B cell (primary cell): ENCODE measurements around the gene PSMF1. TPM values are rescaled to one million over a fixed set of nuclear protein-coding genes. Genes with fewer than 3 reads are reported as not detected.

Source experiments
- ATAC-seq: fragments of 200-7000 bp; cut with Tn5 transposase; one replicate; pipeline ENCODE4 v1.10.0; 2021; ENCODE audit warnings: low read depth, mild to moderate bottlenecking, moderate number of reproducible peaks, moderate library complexity
- CTCF ChIA-PET: fragments of 350-600 bp; sonication (Branson Sonifier 250); formaldehyde crosslinking; loops from one replicate; lab custom pipeline; 2021; ENCODE audit warnings: antibody characterized with exemption, inconsistent platforms; lab: Charles Lee
- POLR2A ChIA-PET: fragments of 350-600 bp; sonication (Branson Sonifier 250); formaldehyde crosslinking; loops from one replicate; lab custom pipeline; 2021; ENCODE audit warnings: antibody characterized with exemption; lab: Charles Lee
- DNase-seq: peaks from one replicate; pipeline ENCODE4 v3.0.0; 2013
- H2AFZ ChIP-seq: 2 replicates; pipeline ENCODE4 v1.6.1; 2012; ENCODE audit warnings: mild to moderate bottlenecking, low read depth, low read length; ENCODE audit not compliant: insufficient read depth, poor library complexity, severe bottlenecking
- H3K27ac ChIP-seq, 2 donors: 1 replicate in 1 of 2; 2 replicates in 1 of 2; pipeline ENCODE4 v1.5.1; 2012 to 2013; ENCODE audit warnings: low read length in 2 of 2, mild to moderate bottlenecking in 2 of 2, moderate library complexity in 1 of 2
- H3K27me3 ChIP-seq, 4 experiments: fragments of 200-600 bp in 1 of 4; sonication (generic) in 1 of 4; replicated peaks in 1 of 4; 1 replicate in 2 of 4; 2 replicates in 2 of 4; pipeline versions ENCODE4 v1.6.1 to v1.7.0; 2013 to 2016; ENCODE audit warnings: low read length in 3 of 4, mild to moderate bottlenecking in 2 of 4, mixed read lengths in 1 of 4, moderate library complexity in 1 of 4; ENCODE audit not compliant: insufficient read depth in 4 of 4, control insufficient read depth in 3 of 4; ENCODE audit errors: control extremely low read depth in 1 of 4
- H3K36me3 ChIP-seq, 2 experiments: replicated peaks in 1 of 2; 1 replicate in 1 of 2; 2 replicates in 1 of 2; pipeline versions ENCODE4 v1.6.1 to v1.7.1; 2013; ENCODE audit warnings: low read length in 1 of 2; ENCODE audit not compliant: insufficient read depth in 2 of 2, control insufficient read depth in 1 of 2; ENCODE audit errors: control extremely low read depth in 1 of 2, extremely low read depth in 1 of 2
- H3K4me1 ChIP-seq, 2 donors: fragments of 200-600 bp in 1 of 2; sonication (generic) in 1 of 2; 1 replicate in 1 of 2; 2 replicates in 1 of 2; pipeline versions ENCODE4 v1.5.1 to v1.6.1; 2013 to 2017; ENCODE audit warnings: low read length in 2 of 2; ENCODE audit not compliant: control insufficient read depth in 2 of 2, insufficient read depth in 2 of 2
- H3K4me2 ChIP-seq: replicated peaks from 2 replicates; pipeline ENCODE3; 2012; ENCODE audit warnings: mild to moderate bottlenecking, low read depth, low read length; ENCODE audit not compliant: poor library complexity, severe bottlenecking
- H3K4me3 ChIP-seq, 5 experiments: fragments of 200-600 bp in 1 of 5; sonication (generic) in 1 of 5; 1 replicate in 3 of 5; 2 replicates in 2 of 5; pipeline versions ENCODE4 v1.5.1 to v1.7.0; 2011 to 2016; ENCODE audit warnings: low read length in 4 of 5, mild to moderate bottlenecking in 4 of 5, low read depth in 2 of 5, control low read depth in 1 of 5, moderate library complexity in 1 of 5; ENCODE audit not compliant: insufficient read depth in 1 of 5; ENCODE audit errors: control extremely low read depth in 1 of 5, extremely low read depth in 1 of 5
- H3K79me2 ChIP-seq: fragments of 200-600 bp; sonication (generic); one replicate; pipeline ENCODE4 v1.6.0; 2016; ENCODE audit warnings: low read length; ENCODE audit not compliant: control insufficient read depth, insufficient read depth
- H3K9ac ChIP-seq: fragments of 200-600 bp; sonication (generic); 2 replicates; pipeline ENCODE4 v1.6.1; 2017; ENCODE audit warnings: mild to moderate bottlenecking, low read length, moderate library complexity
- H3K9me3 ChIP-seq, 3 donors: one replicate each; pipeline versions ENCODE4 v1.6.1 to v1.7.1; 2013; ENCODE audit warnings: low read length in 2 of 3; ENCODE audit not compliant: control insufficient read depth in 2 of 3, insufficient read depth in 1 of 3; ENCODE audit errors: control extremely low read depth in 1 of 3
- H4K20me1 ChIP-seq: 2 replicates; pipeline ENCODE4 v1.6.0; 2012; ENCODE audit warnings: mild to moderate bottlenecking, low read length; ENCODE audit not compliant: insufficient read depth, control insufficient read depth, poor library complexity, severe bottlenecking
- H3K27ac Mint-ChIP-seq: one replicate; pipeline ENCODE4 v1.8.0; 2021; ENCODE audit warnings: mixed read lengths
- H3K27me3 Mint-ChIP-seq: one replicate; pipeline ENCODE4 v1.8.0; 2021; ENCODE audit warnings: mixed read lengths
- H3K4me1 Mint-ChIP-seq: one replicate; pipeline ENCODE4 v1.8.0; 2021; ENCODE audit warnings: mixed read lengths
- H3K4me3 Mint-ChIP-seq: one replicate; pipeline ENCODE4 v1.8.0; 2021; ENCODE audit warnings: mixed read lengths
- H3K9me3 Mint-ChIP-seq: one replicate; pipeline ENCODE4 v1.8.0; 2022; ENCODE audit warnings: mixed read lengths; ENCODE audit not compliant: insufficient read depth
- EZH2 ChIP-seq: IDR thresholded peaks from 2 replicates; pipeline ENCODE4 v1.6.1; 2012; ENCODE audit warnings: borderline replicate concordance, low read depth, mild to moderate bottlenecking, moderate library complexity, low read length; ENCODE audit not compliant: insufficient read depth, poor library complexity, severe bottlenecking
- WGBS: methylation state at CpG from one replicate; pipeline ENCODE4 v1.1.5; 2013; ENCODE audit warnings: missing lambda C conversion rate; ENCODE audit not compliant: insufficient coverage; 5-methylcytosine and 5-hydroxymethylcytosine counted together
- intact Hi-C: fragments of 100-400 bp; cut with micrococcal nuclease; formaldehyde crosslinking; loops from one replicate; pipeline ENCODE4 v1.10.0; 2022
- polyA plus RNA-seq: library from polyadenylated mRNA; depleted of rRNA; stranded (reverse); fragments of >200 nt; gene quantifications from 2 replicates; pipeline ENCODE4 v1.2.3, GENCODE V29; 2012
- total RNA-seq, 2 donors: library from RNA; stranded (reverse); fragments of 120-200 nt in 1 of 2; gene quantifications; 1 replicate in 1 of 2; 2 replicates in 1 of 2; pipeline versions ENCODE4 v1.2.3 to v1.2.4, GENCODE V29; 2013 to 2022
- TF ChIP-seq, protein P1 (sequence below): fragments of 200-600 bp; IDR thresholded peaks from one replicate; pipeline ENCODE4 v1.8.0; 2022; ENCODE audit warnings: antibody characterized with exemption, mild to moderate bottlenecking

The PSMF1 gene
- total and polyA plus RNA-seq, 2 donors (not counting 1 experiment from before 2014, with no cell fraction given), result 113 to 132 TPM

DNA sequence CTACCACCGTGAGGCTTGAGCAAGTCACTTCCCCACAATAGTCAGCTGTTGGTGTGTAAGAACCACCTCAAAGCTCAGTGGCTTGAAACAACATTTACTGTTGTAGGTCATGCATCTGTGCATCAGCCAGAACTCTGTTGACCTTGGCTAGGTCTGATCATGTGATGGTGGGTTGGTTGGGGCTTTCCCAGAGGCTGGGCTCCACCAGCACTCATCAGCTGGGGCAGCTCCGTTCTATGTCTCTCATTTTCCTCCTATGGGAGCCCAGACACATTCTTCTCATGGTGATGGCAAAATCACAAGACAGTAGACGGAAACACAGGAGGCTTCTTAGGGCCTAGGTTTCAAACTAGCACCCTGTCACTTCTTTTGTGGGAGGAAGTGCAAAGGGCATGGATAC, 42.8 kb upstream of the PSMF1 start:
- intact Hi-C loops, result no loop called here
- H3K9me3 Mint-ChIP-seq, result peaks cover 1% of the 10 kb centered on the region
- Histone ChIP-seq H3K4me3 (no peak overlapping the region), H3K9me3 (peaks cover 0 to 11% (median 5%) of the 10 kb centered on the region in 3 donors), H3K4me2 (no peak overlapping the region), H3K27ac (no peak overlapping the region), H3K4me1 (peaks cover 0 to 7% of the 10 kb centered on the region in 2 donors), H2AFZ (no peak overlapping the region), H4K20me1 (no peaks in the 10 kb centered on the region), H3K36me3 (no peaks in the 10 kb centered on the region), H3K27me3 (no peaks in the 10 kb centered on the region), H3K79me2 (no peaks in the 10 kb centered on the region), H3K9ac (no peak overlapping the region)
- peak; percentile 70 for ATAC-seq
- H3K27me3 Mint-ChIP-seq, result no peaks in the 10 kb centered on the region
- peaks cover 11% of the 10 kb centered on the region for H3K4me1 Mint-ChIP-seq
- POLR2A ChIA-PET, result no interaction called here
- DNase-seq, result peak; percentile 27
- no peak overlapping the region for H3K4me3 Mint-ChIP-seq
- 40% methylated on average over 1 of the region's 3 CpGs for WGBS
- H3K27ac Mint-ChIP-seq, result peak overlapping the region; percentile 68
- no peak for TF ChIP-seq EZH2
- TF ChIP-seq, protein P1, sequence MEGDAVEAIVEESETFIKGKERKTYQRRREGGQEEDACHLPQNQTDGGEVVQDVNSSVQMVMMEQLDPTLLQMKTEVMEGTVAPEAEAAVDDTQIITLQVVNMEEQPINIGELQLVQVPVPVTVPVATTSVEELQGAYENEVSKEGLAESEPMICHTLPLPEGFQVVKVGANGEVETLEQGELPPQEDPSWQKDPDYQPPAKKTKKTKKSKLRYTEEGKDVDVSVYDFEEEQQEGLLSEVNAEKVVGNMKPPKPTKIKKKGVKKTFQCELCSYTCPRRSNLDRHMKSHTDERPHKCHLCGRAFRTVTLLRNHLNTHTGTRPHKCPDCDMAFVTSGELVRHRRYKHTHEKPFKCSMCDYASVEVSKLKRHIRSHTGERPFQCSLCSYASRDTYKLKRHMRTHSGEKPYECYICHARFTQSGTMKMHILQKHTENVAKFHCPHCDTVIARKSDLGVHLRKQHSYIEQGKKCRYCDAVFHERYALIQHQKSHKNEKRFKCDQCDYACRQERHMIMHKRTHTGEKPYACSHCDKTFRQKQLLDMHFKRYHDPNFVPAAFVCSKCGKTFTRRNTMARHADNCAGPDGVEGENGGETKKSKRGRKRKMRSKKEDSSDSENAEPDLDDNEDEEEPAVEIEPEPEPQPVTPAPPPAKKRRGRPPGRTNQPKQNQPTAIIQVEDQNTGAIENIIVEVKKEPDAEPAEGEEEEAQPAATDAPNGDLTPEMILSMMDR, result no peak
- CTCF ChIA-PET, result no interaction called here

DNA sequence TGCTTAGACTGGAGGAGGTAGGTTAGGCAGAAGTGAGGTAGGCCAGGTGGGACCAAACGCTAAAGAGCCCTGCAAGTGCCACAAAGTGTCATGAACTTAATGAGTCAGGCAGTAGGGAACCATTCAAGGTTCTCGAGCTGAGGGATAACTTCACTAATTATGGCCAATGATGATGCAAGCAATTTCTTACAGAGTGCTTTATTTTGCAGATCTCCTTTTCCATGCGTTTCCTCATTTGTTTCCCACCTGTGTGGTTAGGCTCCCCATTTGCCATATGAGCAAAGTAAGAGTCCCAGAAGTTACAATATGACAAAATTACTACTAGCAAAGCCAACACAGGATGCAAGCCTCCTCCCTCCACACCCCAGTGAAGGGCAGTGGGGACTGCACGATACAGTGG, 36.5 kb upstream of the PSMF1 start:
- intact Hi-C loops, result no loop called here

More for the DNA sequence above, 36.5 kb upstream of the PSMF1 start:
- no peak overlapping the region for H3K4me3 ChIP-seq
- H3K27me3 ChIP-seq, result peaks cover 0 to 4% (median 0%) of the 10 kb centered on the region in 4 experiments
- H4K20me1 ChIP-seq, result no peaks in the 10 kb centered on the region
- no peak for DNase-seq
- 100% methylated on average over 4 of the region's 4 CpGs for WGBS
- no peak for TF ChIP-seq EZH2
- TF ChIP-seq, protein P1, result no peak
- no peaks in the 10 kb centered on the region for H3K4me1 ChIP-seq
- H3K27me3 Mint-ChIP-seq, result no peaks in the 10 kb centered on the region
- no peak for ATAC-seq
- no peaks in the 10 kb centered on the region for H3K36me3 ChIP-seq
- no peaks in the 10 kb centered on the region for H3K79me2 ChIP-seq
- H3K9me3 ChIP-seq, result peaks cover 0 to 4% (median 0%) of the 10 kb centered on the region in 3 donors
- H3K4me3 Mint-ChIP-seq, result no peak overlapping the region
- CTCF ChIA-PET, result no interaction called here
- POLR2A ChIA-PET, result no interaction called here
- no peak overlapping the region for H3K9ac ChIP-seq
- no peak overlapping the region for H2AFZ ChIP-seq
- no peak overlapping the region for H3K27ac ChIP-seq
- peaks cover 1% of the 10 kb centered on the region for H3K4me1 Mint-ChIP-seq
- peaks cover 9% of the 10 kb centered on the region for H3K9me3 Mint-ChIP-seq
- H3K4me2 ChIP-seq, result no peak overlapping the region
- no peak overlapping the region for H3K27ac Mint-ChIP-seq
